ENCODE results near the gene TMEM233.

DNA sequence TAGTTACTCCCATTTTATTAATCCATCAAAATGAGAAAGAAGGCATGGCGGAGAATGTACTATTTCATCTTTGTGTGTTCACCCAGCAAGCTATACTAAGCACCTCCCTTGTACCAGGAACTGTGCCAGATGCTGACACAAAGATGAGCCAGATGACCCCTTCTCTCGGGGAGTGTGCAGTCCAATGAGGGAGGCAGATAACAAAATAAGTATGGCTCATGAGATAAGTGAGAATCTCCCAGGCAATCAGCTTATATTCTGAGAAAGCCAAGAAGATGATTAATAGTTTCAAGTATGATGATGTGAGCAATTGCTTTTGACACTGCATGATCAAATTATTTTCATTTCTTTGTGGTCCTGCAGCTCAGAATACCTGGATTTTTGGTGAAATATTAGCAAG is 1.3 kb upstream of the TMEM233 start:
- TF ChIP-seq ZNF219 (CRISPR knock-in tag; IDR thresholded peaks at IDR 0.05; ENCODE audit: borderline replicate concordance), result no peak
- TF ChIP-seq, protein P1, sequence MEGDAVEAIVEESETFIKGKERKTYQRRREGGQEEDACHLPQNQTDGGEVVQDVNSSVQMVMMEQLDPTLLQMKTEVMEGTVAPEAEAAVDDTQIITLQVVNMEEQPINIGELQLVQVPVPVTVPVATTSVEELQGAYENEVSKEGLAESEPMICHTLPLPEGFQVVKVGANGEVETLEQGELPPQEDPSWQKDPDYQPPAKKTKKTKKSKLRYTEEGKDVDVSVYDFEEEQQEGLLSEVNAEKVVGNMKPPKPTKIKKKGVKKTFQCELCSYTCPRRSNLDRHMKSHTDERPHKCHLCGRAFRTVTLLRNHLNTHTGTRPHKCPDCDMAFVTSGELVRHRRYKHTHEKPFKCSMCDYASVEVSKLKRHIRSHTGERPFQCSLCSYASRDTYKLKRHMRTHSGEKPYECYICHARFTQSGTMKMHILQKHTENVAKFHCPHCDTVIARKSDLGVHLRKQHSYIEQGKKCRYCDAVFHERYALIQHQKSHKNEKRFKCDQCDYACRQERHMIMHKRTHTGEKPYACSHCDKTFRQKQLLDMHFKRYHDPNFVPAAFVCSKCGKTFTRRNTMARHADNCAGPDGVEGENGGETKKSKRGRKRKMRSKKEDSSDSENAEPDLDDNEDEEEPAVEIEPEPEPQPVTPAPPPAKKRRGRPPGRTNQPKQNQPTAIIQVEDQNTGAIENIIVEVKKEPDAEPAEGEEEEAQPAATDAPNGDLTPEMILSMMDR (IDR thresholded peaks at IDR 0.05), result no peak
